ENCODE data around the gene ZNF543.

The ZNF543 gene

GRCh38 chr19:57348136-57348535, 27.9 kb downstream of the ZNF543 start:
- TF ChIP-seq, protein P1, sequence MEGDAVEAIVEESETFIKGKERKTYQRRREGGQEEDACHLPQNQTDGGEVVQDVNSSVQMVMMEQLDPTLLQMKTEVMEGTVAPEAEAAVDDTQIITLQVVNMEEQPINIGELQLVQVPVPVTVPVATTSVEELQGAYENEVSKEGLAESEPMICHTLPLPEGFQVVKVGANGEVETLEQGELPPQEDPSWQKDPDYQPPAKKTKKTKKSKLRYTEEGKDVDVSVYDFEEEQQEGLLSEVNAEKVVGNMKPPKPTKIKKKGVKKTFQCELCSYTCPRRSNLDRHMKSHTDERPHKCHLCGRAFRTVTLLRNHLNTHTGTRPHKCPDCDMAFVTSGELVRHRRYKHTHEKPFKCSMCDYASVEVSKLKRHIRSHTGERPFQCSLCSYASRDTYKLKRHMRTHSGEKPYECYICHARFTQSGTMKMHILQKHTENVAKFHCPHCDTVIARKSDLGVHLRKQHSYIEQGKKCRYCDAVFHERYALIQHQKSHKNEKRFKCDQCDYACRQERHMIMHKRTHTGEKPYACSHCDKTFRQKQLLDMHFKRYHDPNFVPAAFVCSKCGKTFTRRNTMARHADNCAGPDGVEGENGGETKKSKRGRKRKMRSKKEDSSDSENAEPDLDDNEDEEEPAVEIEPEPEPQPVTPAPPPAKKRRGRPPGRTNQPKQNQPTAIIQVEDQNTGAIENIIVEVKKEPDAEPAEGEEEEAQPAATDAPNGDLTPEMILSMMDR (conservative IDR thresholded peaks at IDR 0.05; ENCODE audit: low read depth, low read length), result no peak
- no peak overlapping the region for H3K4me3 ChIP-seq (ENCODE audit: low read depth, low read length)
- peak; percentile 51 for DNase-seq (ENCODE audit: low read depth)

DNA sequence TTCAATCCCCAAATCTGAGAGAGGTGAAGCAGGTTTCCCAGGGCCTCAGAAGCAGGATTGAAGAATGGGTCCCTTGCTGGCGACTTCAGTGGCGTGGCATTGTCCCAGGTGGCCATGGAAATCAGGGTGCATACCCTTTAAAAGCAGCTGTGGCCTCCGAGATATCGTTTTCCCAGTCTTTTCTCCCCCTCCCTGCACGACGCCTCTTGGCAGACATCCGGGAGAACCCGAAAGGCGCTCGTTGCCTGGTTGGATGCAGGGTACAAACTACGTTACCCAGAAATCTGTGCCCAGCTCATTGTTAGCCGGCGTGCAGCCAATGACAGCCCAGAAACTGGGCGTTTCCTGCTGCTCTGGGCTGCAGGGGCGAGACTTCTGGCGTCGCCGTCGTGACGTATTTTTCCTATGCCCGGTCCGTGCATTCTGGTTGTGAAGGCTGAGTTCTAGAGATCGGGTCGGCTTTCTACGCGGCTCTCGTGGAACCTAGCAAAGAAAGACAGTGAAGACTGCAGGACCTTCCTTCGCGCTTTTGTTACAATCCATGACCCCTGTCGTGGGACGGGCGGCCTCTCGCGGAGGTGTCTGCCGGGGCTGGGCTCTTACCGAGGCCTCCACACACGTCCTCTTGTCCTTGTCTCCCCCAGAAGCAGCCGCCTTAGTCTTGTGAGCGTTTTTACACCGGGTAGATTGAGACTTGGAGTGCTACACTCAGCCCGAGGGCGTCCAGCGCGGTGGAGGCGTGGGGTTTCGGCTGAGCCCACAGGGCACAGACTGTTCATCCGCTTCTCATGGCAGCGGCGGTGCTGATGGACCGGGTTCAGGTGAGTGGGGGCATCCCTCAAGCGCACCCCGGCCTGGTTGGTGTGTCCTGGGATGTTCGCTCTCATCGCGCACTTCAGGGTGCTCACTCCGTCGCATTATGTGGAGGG, 30.9 kb downstream of the ZNF543 start, which contains the start of gene ZNF304:
Gene ZNF304, plus strand, starts transcription at position 395 of the 929 bp plus-strand sequence. Its CDS starts 394 bp downstream, at position 789.
- TF ChIP-seq, protein P1 (conservative IDR thresholded peaks at IDR 0.05; ENCODE audit: low read depth, low read length), result no peak
- DNase-seq (ENCODE audit: low read depth), result peak; percentile 96
- H3K4me3 ChIP-seq (ENCODE audit: low read depth, low read length), result peak within 1 kb of the TSS; percentile 76

DNA sequence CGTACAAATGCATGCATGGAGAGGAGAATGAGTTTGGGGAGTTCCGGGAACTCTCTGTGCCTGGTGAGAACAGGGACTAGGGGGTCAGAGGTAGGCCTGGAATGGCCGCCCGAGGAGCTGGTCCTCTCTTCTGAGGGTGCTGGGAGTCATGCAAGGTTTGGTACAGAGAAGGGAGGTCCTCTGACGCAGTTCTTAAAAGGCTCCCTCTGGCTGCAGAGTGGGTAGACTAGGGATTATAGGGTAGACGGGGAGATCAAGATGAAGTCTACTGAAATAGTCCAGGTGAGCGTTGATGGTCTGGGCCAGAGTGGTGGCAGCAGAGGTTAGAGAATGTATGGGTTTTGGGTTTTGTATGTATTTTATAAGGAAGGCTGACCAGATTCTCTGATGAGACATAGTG, 31.6 kb downstream of the ZNF543 start:
- H3K4me3 ChIP-seq (ENCODE audit: low read depth, low read length), result peak overlapping the region; percentile 76
- peak; percentile 16 for DNase-seq (ENCODE audit: low read depth)
- TF ChIP-seq, protein P1 (conservative IDR thresholded peaks at IDR 0.05; ENCODE audit: low read depth, low read length), result peak; percentile 25

DNA sequence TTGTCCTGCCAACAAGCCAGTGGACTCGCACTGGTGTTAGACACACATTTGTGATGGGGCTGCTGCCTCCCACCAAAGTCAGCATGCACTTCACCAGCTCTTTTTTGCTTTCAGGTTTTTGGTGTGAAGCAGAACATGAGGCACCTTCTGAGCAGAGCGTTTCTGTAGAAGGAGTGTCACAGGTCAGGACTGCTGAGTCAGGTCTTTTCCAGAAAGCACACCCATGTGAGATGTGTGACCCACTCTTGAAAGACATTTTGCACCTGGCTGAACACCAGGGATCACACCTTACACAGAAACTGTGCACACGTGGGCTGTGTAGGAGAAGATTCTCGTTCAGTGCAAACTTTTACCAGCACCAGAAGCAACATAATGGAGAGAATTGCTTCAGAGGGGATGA, 35.6 kb downstream of the ZNF543 start:
- no peak overlapping the region for H3K4me3 ChIP-seq (ENCODE audit: low read depth, low read length)
- TF ChIP-seq, protein P1 (conservative IDR thresholded peaks at IDR 0.05; ENCODE audit: low read depth, low read length), result no peak

GRCh38 chr19:57357406-57357805, 37.1 kb downstream of the ZNF543 start:
- DNase-seq (ENCODE audit: low read depth), result no peak
- TF ChIP-seq, protein P1 (conservative IDR thresholded peaks at IDR 0.05; ENCODE audit: low read depth, low read length), result no peak
- no peak overlapping the region for H3K4me3 ChIP-seq (ENCODE audit: low read depth, low read length)

More for the DNA sequence above, 35.6 kb downstream of the ZNF543 start:
- DNase-seq (ENCODE audit: low read depth), result no peak

- H3K4me3 ChIP-seq (ENCODE audit: low read depth, low read length), result no peak overlapping the region
- no peak for DNase-seq (ENCODE audit: low read depth)
- TF ChIP-seq, protein P1 (conservative IDR thresholded peaks at IDR 0.05; ENCODE audit: low read depth, low read length), result no peak
These were observed 39.0 kb downstream of the ZNF543 start for GRCh38 chr19:57359300-57359699.
